ENCODE data around the gene ZMPSTE24. TPM values are rescaled to one million over a fixed set of nuclear protein-coding genes. Genes with fewer than 3 reads are reported as not detected.
"Not testable (repeated sequence)": the region's sequence is repeated elsewhere in the genome, so short reads cannot be mapped to it uniquely, and the experiment has no call there.

The ZMPSTE24 gene
- total RNA-seq, 1 donor from 2014 or later: 49.6 TPM

DNA sequence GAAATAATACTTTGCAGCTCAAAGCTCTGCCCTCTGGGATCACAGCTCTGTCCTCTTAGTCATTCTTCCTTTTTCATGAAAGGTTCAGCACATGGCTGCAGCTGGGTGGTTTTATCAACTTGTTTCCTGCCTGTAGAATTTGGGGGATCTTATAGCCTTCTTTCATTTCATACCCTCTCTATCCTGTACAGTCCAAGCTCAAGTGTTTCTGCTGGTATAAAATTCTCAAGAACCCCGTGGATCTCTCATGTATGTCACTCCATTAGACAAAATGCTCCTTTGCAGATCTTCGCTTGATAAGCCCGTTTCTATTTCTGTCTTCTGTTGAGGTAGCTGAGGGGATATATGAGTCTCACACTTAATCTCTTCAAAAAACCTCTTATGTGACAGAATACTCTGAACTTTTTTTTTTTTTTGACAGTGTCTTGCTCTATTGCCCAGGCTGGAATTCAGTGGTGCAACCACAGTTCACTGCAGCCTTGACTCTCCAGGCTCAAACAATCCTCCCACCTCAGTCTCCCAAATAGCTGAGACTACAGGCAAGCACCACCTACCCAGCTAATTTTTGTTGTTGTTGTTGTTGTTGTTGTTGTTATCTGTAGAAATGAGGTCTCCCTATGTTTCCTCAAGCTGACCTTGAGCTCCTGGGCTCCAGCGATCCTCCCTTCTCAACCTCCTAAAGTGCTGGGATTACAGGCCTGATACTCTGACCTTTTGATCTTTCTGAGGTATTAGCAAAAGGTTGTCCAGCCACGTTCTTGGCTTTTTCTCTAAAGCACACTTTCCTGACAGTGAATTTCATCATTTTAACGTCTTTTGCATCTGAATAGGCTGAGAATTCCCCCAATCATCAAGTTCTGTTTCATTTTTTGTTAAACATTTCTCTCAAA lies 83.7 kb downstream of the ZMPSTE24 start:
- DNase-seq (ENCODE audit: low spot score): no peak
- Mint-ChIP-seq H3K4me1 (ENCODE audit: low read depth) (peaks cover 4% of the 10 kb centered on the region), H3K27me3 (ENCODE audit: low read depth) (peaks cover 8% of the 10 kb centered on the region)

DNA sequence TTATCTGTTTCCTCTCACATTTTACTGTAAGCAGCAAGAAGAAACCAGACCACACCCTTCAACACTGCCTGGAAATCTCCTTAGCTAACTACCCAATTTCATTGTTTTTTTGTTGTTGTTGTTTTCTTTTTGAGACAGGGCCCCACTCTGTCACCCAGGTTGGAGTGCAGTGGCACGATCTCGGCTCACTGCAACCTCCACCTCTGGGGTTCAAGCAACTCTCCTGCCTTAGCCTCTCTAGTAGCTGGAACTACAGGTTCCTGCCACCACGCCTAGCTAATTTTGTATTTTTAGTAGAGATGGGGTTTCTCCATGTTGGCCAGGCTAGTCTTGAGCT lies 84.3 kb downstream of the ZMPSTE24 start:
- not testable (repeated sequence) for H3K27ac Mint-ChIP-seq (ENCODE audit: unreplicated experiment); H3K4me3 Mint-ChIP-seq (ENCODE audit: unreplicated experiment); H3K27me3 Mint-ChIP-seq (ENCODE audit: low read depth); H3K36me3 Mint-ChIP-seq (ENCODE audit: low read depth); DNase-seq (ENCODE audit: low spot score); H3K4me1 Mint-ChIP-seq (ENCODE audit: low read depth)
- H3K9me3 Mint-ChIP-seq (ENCODE audit: low read depth): peaks cover 14% of the 10 kb centered on the region

More for the DNA sequence above, 83.7 kb downstream of the ZMPSTE24 start:
- peaks cover 14% of the 10 kb centered on the region for H3K9me3 Mint-ChIP-seq (ENCODE audit: low read depth)
- no peak overlapping the region for H3K27ac Mint-ChIP-seq (ENCODE audit: unreplicated experiment)
- TF ChIP-seq, protein P1, sequence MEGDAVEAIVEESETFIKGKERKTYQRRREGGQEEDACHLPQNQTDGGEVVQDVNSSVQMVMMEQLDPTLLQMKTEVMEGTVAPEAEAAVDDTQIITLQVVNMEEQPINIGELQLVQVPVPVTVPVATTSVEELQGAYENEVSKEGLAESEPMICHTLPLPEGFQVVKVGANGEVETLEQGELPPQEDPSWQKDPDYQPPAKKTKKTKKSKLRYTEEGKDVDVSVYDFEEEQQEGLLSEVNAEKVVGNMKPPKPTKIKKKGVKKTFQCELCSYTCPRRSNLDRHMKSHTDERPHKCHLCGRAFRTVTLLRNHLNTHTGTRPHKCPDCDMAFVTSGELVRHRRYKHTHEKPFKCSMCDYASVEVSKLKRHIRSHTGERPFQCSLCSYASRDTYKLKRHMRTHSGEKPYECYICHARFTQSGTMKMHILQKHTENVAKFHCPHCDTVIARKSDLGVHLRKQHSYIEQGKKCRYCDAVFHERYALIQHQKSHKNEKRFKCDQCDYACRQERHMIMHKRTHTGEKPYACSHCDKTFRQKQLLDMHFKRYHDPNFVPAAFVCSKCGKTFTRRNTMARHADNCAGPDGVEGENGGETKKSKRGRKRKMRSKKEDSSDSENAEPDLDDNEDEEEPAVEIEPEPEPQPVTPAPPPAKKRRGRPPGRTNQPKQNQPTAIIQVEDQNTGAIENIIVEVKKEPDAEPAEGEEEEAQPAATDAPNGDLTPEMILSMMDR (IDR thresholded peaks at IDR 0.05): no peak
- H3K36me3 Mint-ChIP-seq (ENCODE audit: low read depth): peaks cover 10% of the 10 kb centered on the region
- no peak overlapping the region for H3K4me3 Mint-ChIP-seq (ENCODE audit: unreplicated experiment)

Other genes starting within 250 kb of the ZMPSTE24 start
- gene CAP1, start 217.5 kb upstream of the ZMPSTE24 start, total RNA-seq: 415 to 576 TPM (median 558 TPM) in 3 replicates
- gene PPT1, start 161.0 kb upstream of the ZMPSTE24 start, total RNA-seq: 48.3 to 79.0 TPM (median 48.6 TPM) in 3 replicates
- gene RLF, start 96.8 kb upstream of the ZMPSTE24 start, total RNA-seq: 11.9 to 16.0 TPM (median 15.5 TPM) in 3 replicates
- gene TMCO2, start 10.3 kb upstream of the ZMPSTE24 start, total RNA-seq: not detected in 3 replicates
- 4.9 to 10.4 TPM (median 9.9 TPM) in 3 replicates for gene COL9A2, start 59.0 kb downstream of the ZMPSTE24 start, total RNA-seq
- 14.0 to 16.8 TPM (median 15.5 TPM) in 3 replicates for gene SMAP2, start 115.5 kb downstream of the ZMPSTE24 start, total RNA-seq
- 7.4 to 13.4 TPM (median 11.9 TPM) in 3 replicates for gene ZFP69B, start 192.2 kb downstream of the ZMPSTE24 start, total RNA-seq
- gene ZFP69, start 219.1 kb downstream of the ZMPSTE24 start, total RNA-seq: 4.5 to 4.9 TPM (median 4.5 TPM) in 3 replicates